Upper lobe of left lung (tissue), 4 donors: Measurements from ENCODE around the gene GNB5.

Source experiments
- POLR2A ChIP-seq, 4 donors: fragments of 450-650 bp; IDR thresholded peaks; one replicate each; pipeline ENCODE4 v1.5.1; 2016 to 2017; ENCODE audit warnings: antibody characterized with exemption in 4 of 4, mild to moderate bottlenecking in 2 of 4
- POLR2AphosphoS5 ChIP-seq, 2 donors: sonication (generic); formaldehyde crosslinking; IDR thresholded peaks; one replicate each; pipeline ENCODE4 v1.5.1; 2017; ENCODE audit warnings: antibody characterized with exemption in 2 of 2
- TF ChIP-seq, protein P1 (sequence below), 6 experiments: fragments of 450-650 bp in 4 of 6; fragments of 200-600 bp in 2 of 6; sonication (generic) in 2 of 6; IDR thresholded peaks; one replicate each; pipeline ENCODE4 v1.5.1; 2016 to 2019; ENCODE audit warnings: antibody characterized with exemption in 6 of 6

GRCh38 chr15:52220937-52221660 is 29.9 kb upstream of the GNB5 start:
- TF ChIP-seq POLR2A (IDR thresholded peaks at IDR 0.05) (no peak), POLR2AphosphoS5 (IDR thresholded peaks at IDR 0.05) (no peak)
- TF ChIP-seq, protein P1, sequence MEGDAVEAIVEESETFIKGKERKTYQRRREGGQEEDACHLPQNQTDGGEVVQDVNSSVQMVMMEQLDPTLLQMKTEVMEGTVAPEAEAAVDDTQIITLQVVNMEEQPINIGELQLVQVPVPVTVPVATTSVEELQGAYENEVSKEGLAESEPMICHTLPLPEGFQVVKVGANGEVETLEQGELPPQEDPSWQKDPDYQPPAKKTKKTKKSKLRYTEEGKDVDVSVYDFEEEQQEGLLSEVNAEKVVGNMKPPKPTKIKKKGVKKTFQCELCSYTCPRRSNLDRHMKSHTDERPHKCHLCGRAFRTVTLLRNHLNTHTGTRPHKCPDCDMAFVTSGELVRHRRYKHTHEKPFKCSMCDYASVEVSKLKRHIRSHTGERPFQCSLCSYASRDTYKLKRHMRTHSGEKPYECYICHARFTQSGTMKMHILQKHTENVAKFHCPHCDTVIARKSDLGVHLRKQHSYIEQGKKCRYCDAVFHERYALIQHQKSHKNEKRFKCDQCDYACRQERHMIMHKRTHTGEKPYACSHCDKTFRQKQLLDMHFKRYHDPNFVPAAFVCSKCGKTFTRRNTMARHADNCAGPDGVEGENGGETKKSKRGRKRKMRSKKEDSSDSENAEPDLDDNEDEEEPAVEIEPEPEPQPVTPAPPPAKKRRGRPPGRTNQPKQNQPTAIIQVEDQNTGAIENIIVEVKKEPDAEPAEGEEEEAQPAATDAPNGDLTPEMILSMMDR (IDR thresholded peaks at IDR 0.05): no peak
